NT2/D1 (cell line): Measurements from ENCODE around the gene SLC5A9.

Experiments
- DNase-seq: peaks from one replicate; pipeline ENCODE4 v3.0.0-alpha.2; 2011; ENCODE audit warnings: low read depth, low spot score
- H3K27me3 ChIP-seq: 2 replicates; pipeline ENCODE4 v1.6.0; 2011; ENCODE audit warnings: mild to moderate bottlenecking; ENCODE audit not compliant: insufficient read length, insufficient read depth
- H3K36me3 ChIP-seq: 2 replicates; pipeline ENCODE4 v1.6.1; 2011; ENCODE audit warnings: mild to moderate bottlenecking, low read length, mixed read lengths; ENCODE audit not compliant: insufficient read depth, insufficient read length
- H3K4me1 ChIP-seq: 2 replicates; pipeline ENCODE4 v1.5.1; 2011; ENCODE audit not compliant: insufficient read depth, insufficient read length
- H3K4me3 ChIP-seq: 2 replicates; pipeline ENCODE4 v1.5.1; 2011; ENCODE audit warnings: low read depth; ENCODE audit not compliant: insufficient read length
- H3K9ac ChIP-seq: 2 replicates; pipeline ENCODE4 v1.6.0; 2011; ENCODE audit warnings: low read depth; ENCODE audit not compliant: insufficient read length
- H3K9me3 ChIP-seq: 2 replicates; pipeline ENCODE4 v1.5.1; 2011; ENCODE audit warnings: mild to moderate bottlenecking, low read length; ENCODE audit not compliant: insufficient read depth
- SUZ12 ChIP-seq: IDR thresholded peaks from 2 replicates; pipeline ENCODE4 v1.6.1; 2011; ENCODE audit not compliant: insufficient read length, insufficient read depth; ENCODE audit errors: extremely low read depth
- YY1 ChIP-seq: IDR thresholded peaks from 2 replicates; pipeline ENCODE4 v1.6.1; 2011; ENCODE audit not compliant: insufficient read length, insufficient read depth
- ZNF274 ChIP-seq: IDR thresholded peaks from 2 replicates; pipeline ENCODE4 v1.6.1; 2011; ENCODE audit warnings: mild to moderate bottlenecking, low read depth, low read length

SLC5A9 gene

DNA sequence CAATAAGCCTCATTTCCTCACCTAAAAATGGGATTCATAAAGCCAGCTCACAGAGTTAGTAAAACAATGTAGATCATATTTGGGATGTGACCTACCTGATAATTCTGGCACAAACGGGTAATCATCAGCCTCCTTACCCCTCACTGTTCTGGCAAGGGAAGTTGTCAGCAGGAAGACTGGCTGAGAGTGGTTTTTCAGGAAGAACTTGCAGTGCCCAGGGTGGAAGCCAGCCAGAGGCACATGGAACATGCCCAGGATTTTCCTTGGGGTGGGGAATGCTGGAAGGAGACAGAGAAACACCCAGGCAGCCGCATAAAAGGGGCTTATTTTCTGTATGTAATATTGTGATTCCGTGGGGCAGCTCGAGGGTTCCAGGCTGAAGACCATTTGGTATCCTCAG, 7.7 kb upstream of the SLC5A9 start:
- Histone ChIP-seq H3K36me3 (no peaks in the 10 kb centered on the region), H3K4me3 (no peak overlapping the region), H3K27me3 (no peaks in the 10 kb centered on the region), H3K9ac (no peak overlapping the region), H3K4me1 (peaks cover 13% of the 10 kb centered on the region), H3K9me3 (no peaks in the 10 kb centered on the region)
- DNase-seq, result no peak
- TF ChIP-seq YY1, result no peak

DNA sequence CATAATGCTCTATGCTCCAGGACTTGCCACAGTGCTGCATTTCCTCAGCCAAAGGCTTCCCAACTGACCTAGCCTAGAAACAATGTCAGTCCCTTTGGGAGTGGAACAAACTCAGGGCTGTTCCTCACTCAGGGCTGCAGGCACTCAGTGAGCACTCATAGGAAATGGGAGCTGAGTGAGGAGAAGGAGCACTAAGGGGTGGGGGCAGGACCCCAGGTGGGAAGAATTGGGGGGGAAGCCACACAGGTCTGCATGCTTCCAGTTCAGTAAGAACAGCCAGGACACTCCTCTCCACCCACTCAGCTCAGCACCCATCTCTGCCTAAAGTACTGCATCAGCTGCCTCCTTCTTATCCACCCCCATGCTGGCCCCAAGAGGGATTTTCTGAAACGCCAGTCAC, 7.3 kb upstream of the SLC5A9 start:
- Histone ChIP-seq H3K9me3 (no peaks in the 10 kb centered on the region), H3K9ac (no peak overlapping the region), H3K36me3 (no peaks in the 10 kb centered on the region), H3K27me3 (no peaks in the 10 kb centered on the region), H3K4me1 (peaks cover 13% of the 10 kb centered on the region), H3K4me3 (no peak overlapping the region)
- DNase-seq, result no peak
- TF ChIP-seq SUZ12 (no peak), ZNF274 (no peak), YY1 (no peak)

DNA sequence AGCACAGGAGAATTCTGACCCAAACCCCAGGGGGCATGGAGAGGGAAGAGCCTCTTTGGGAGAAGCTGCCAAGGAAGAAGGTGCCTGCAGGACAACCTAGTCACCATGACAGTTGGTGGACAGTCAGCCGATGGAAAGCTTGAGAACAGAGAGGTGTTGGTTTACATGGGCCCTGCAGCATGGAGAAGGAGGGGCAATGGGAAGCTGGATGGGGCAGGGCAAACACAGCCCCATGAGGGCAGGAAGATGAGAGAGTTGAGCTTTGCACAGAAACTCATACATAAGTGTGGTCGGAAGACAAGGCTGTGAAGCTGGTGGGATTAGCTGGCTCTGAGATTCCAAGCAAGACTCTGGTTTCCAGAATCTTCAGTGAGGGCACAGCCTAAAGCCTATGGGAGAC, 6.6 kb upstream of the SLC5A9 start:
- no peaks in the 10 kb centered on the region for H3K9me3 ChIP-seq
- no peak overlapping the region for H3K4me3 ChIP-seq
- peaks cover 13% of the 10 kb centered on the region for H3K4me1 ChIP-seq
- H3K9ac ChIP-seq, result no peak overlapping the region
- H3K36me3 ChIP-seq, result no peaks in the 10 kb centered on the region
- H3K27me3 ChIP-seq, result no peaks in the 10 kb centered on the region
- DNase-seq, result no peak
- TF ChIP-seq SUZ12 (no peak), YY1 (no peak), ZNF274 (no peak)

DNA sequence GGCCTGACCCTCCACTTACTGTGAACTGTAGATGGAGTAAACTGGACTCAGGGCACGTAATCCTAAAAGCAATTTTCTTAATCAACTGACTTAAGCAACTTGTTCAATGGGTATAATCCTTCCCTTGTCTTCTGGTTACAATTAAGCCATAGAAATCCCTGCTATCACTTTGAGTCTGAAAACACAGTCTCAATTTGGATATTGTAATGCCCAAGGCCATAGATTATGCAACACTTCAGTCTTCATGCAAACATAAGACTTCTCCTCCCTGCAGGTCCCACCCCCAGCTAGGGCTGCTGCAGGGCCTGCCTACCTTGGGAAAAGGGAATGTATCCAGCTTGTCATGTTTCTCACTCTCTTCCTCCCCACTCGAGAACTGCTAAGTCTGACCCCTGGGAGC, 6.2 kb upstream of the SLC5A9 start:
- no peak for TF ChIP-seq SUZ12
- TF ChIP-seq YY1, result no peak
- TF ChIP-seq ZNF274, result no peak
- Histone ChIP-seq H3K9me3 (no peaks in the 10 kb centered on the region), H3K36me3 (no peaks in the 10 kb centered on the region), H3K9ac (no peak overlapping the region), H3K27me3 (no peaks in the 10 kb centered on the region), H3K4me3 (no peak overlapping the region), H3K4me1 (peaks cover 13% of the 10 kb centered on the region)
- DNase-seq, result no peak

DNA sequence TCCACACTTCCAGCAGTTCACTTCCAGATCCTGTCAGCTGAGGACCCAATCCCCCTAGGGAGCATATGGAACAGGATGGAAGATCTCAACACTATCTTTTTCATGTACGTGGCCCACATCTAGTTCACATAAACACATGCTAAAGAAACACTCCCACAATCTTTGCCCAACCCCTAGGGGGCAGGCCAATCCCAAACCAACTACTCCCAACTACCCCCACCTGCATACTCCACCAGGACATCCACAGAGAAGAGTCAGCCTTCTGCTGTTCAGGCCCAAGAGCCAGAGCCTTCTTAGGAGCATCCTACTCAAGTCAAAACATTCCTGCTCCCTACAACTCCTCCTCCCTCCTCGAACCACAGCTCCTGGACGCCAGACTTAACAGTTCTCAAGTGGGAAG, 5.6 kb upstream of the SLC5A9 start:
- no peak for DNase-seq
- H3K27me3 ChIP-seq, result no peaks in the 10 kb centered on the region
- H3K9me3 ChIP-seq, result no peaks in the 10 kb centered on the region
- peaks cover 13% of the 10 kb centered on the region for H3K4me1 ChIP-seq
- H3K36me3 ChIP-seq, result no peaks in the 10 kb centered on the region
- no peak overlapping the region for H3K9ac ChIP-seq
- TF ChIP-seq YY1, result no peak
- no peak for TF ChIP-seq ZNF274
- no peak overlapping the region for H3K4me3 ChIP-seq

DNA sequence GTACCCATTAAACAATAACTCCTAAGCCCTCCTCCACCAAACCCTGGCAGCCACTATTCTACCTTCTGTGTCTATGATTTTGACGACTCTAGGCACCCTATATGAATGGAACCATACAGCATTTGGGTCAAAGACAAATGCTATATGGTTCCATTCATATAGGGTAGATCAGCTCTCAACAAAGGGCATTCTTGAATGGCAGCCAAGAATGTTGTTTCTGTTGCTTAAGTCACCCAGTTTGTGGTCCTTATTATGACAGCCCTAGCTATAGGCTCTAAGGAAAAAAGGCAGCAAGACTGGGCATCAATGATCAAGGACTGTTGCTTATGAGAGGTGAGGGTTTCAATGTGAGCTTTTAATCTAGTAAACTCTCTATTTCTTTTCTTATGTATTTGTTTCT, 4.7 kb upstream of the SLC5A9 start:
- no peaks in the 10 kb centered on the region for H3K9me3 ChIP-seq
- H3K4me3 ChIP-seq, result no peak overlapping the region
- H3K27me3 ChIP-seq, result no peaks in the 10 kb centered on the region
- DNase-seq, result no peak
- H3K36me3 ChIP-seq, result no peaks in the 10 kb centered on the region
- TF ChIP-seq SUZ12, result no peak
- no peak for TF ChIP-seq YY1
- no peak for TF ChIP-seq ZNF274
- peaks cover 13% of the 10 kb centered on the region for H3K4me1 ChIP-seq
- H3K9ac ChIP-seq, result no peak overlapping the region

DNA sequence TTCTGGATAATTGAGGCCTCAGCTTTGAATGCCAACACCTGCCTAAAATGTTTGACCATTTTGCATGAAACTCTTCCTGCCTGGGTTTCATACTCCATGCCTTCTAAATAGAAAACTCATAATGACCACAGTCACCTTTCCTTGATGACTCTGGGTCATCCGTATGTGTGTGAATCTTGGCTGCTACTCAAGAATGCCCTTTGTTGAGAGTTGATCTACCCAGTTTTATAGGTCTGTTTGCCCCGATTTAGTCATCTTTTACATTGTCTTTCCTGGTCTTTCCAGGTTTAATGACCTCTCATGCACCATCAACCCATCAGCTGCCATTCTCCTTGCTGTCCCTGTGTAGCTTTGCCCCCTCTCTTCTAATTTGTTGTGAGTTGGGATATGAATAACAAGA, 2.7 kb upstream of the SLC5A9 start:
- no peaks in the 10 kb centered on the region for H3K27me3 ChIP-seq
- H3K4me1 ChIP-seq, result peaks cover 21% of the 10 kb centered on the region
- DNase-seq, result no peak
- H3K9ac ChIP-seq, result no peak overlapping the region
- TF ChIP-seq YY1 (no peak), SUZ12 (no peak), ZNF274 (no peak)
- no peaks in the 10 kb centered on the region for H3K9me3 ChIP-seq
- H3K4me3 ChIP-seq, result no peak overlapping the region
- no peaks in the 10 kb centered on the region for H3K36me3 ChIP-seq

DNA sequence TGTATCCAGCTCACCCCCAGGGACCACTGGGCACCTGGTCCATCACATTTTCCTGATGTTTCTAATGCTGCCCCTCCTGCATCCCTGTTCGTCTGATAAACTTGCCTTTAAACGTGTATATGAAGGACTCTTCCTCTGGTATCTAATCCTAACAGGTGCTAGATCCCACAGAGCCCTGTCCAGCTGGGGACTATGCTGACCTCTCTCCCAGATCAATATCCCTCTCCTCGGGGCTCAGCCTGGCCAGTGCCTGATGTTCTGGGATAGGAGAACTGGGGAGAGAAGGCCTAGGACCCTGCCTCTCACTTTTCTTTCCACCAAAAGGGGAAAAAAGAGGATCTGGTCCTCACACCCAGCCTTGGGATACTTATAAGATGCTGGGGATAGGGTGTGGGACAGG, 1.4 kb upstream of the SLC5A9 start:
- H3K36me3 ChIP-seq, result no peaks in the 10 kb centered on the region
- peaks cover 8% of the 10 kb centered on the region for H3K4me1 ChIP-seq
- TF ChIP-seq ZNF274 (no peak), YY1 (no peak), SUZ12 (no peak)

More for the DNA sequence above, 1.4 kb upstream of the SLC5A9 start:
- no peak overlapping the region for H3K9ac ChIP-seq
- no peak for DNase-seq
- H3K27me3 ChIP-seq, result no peaks in the 10 kb centered on the region
- H3K9me3 ChIP-seq, result no peaks in the 10 kb centered on the region
- no peak overlapping the region for H3K4me3 ChIP-seq
